HEK293T (cell line): Measurements from ENCODE around the gene PTP4A2.

Experiments
- PKNOX1 ChIP-seq: fragments of 450-650 bp; IDR thresholded peaks from 2 replicates; pipeline ENCODE4 v1.6.1; 2016
- TARDBP ChIP-seq: fragments of 450-650 bp; IDR thresholded peaks from 2 replicates; pipeline ENCODE4 v1.6.1; 2016

GRCh38 chr1:31868862-31869261 is 69.3 kb downstream of the PTP4A2 start:
- TF ChIP-seq PKNOX1 = no peak
- TF ChIP-seq TARDBP = no peak
